SU-DHL-6 (cell line): ENCODE results near the gene DACT3.

Source experiments
- EZH2phosphoT487 ChIP-seq: fragments of 200-600 bp; sonication (generic), shearing (Covaris generic); conservative IDR thresholded peaks from 2 replicates; pipeline ENCODE4 v1.6.1; 2018; ENCODE audit warnings: mild to moderate bottlenecking, antibody characterized with exemption, low read length, moderate library complexity, mixed read lengths
- TF ChIP-seq, protein P1 (sequence below): fragments of 200-600 bp; sonication (generic); IDR thresholded peaks from one replicate; pipeline ENCODE4 v1.5.1; 2017; ENCODE audit warnings: antibody characterized with exemption, mild to moderate bottlenecking, low read length, moderate library complexity; ENCODE audit not compliant: insufficient read depth, poor library complexity, severe bottlenecking

DNA sequence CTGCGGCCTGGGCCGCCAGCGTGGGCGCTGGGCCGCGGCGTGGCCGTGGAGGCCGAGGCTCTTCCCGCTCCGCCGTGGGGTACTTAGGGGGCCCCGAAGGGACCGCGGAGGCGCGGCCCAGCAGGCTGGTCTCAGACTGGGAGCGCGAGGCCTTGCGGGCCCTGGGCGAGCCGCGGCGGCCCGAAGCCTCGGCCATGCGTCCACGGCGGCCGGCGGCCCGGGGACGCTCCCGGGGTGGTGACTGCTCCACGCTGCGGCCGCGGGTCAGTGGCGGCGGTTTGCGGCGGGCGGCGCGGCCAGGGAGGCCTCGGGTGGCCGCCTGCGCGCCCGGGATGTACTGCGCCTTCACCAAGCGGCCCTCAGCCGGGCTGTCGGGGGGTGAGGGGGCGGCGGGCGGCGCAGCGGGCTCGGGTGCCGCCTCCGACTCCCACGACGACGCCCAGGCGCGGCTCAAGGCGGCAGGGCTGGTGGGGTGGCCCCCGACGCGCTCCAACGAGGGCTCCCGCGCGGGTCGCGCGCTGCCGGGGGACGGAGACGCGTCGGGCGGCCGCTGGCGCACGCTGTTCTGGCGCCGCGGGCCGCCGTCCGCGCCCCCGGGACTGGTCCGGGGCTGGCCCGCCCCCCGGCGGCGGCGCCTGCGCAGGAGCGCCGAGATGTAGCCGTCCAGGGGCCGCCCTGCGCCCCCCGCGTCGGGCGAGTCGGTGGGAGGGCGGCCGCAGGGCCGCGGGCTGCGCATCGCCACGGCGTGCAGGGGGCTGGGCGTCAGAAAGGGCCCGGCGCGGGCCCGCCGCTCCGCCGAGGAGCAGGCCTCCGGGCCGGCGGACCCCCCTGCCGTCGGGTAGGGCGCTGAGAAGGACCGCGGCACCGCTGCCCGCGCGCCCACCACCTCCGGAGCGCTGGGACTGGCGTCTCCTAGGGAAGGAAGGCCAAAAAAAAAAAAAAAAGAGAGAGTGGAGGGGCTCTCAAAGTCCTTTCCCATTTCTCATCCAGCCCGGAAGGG, 11.7 kb downstream of the DACT3 start:
- TF ChIP-seq EZH2phosphoT487 = no peak
- TF ChIP-seq, protein P1, sequence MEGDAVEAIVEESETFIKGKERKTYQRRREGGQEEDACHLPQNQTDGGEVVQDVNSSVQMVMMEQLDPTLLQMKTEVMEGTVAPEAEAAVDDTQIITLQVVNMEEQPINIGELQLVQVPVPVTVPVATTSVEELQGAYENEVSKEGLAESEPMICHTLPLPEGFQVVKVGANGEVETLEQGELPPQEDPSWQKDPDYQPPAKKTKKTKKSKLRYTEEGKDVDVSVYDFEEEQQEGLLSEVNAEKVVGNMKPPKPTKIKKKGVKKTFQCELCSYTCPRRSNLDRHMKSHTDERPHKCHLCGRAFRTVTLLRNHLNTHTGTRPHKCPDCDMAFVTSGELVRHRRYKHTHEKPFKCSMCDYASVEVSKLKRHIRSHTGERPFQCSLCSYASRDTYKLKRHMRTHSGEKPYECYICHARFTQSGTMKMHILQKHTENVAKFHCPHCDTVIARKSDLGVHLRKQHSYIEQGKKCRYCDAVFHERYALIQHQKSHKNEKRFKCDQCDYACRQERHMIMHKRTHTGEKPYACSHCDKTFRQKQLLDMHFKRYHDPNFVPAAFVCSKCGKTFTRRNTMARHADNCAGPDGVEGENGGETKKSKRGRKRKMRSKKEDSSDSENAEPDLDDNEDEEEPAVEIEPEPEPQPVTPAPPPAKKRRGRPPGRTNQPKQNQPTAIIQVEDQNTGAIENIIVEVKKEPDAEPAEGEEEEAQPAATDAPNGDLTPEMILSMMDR = no peak
